Sciatic nerve (tissue), 2 donors: ENCODE data around the gene ITPKB. TPM values are rescaled to one million over a fixed set of nuclear protein-coding genes. Genes with fewer than 3 reads are reported as not detected.
"Not testable (repeated sequence)": the region's sequence is repeated elsewhere in the genome, so short reads cannot be mapped to it uniquely, and the experiment has no call there.

Experiments used
- ATAC-seq: fragments of 200-7000 bp; cut with Tn5 transposase; one replicate; pipeline ENCODE4 v1.9.1; 2020; ENCODE audit warnings: mild to moderate bottlenecking, moderate library complexity
- DNase-seq: peaks from one replicate; pipeline ENCODE4 v3.0.0-alpha.2; 2020; ENCODE audit warnings: low spot score
- intact Hi-C: fragments of 100-400 bp; cut with DNase I; formaldehyde crosslinking; loops from one replicate; pipeline ENCODE4 v1.14.2; 2022
- total RNA-seq: library from RNA; stranded (reverse); fragmentation: NEBNext Ultra II Directional; extraction: Animal tissue kit (Norgen Biotek cat#: 25700); gene quantifications from one replicate; pipeline ENCODE4 v1.2.1, GENCODE V29; 2021
- donor health status: DM: no; HTN: no; CAD: no.
- donor health status: DM: no; HTN: no; CAD: no.

ITPKB gene
- 81.2 TPM for total RNA-seq

GRCh38 chr1:226738995-226739695 lies at the start of gene ITPKB:
TSS of gene ITPKB (minus strand) at chr1:226739282. CDS start at chr1:226737458, 1,824 bp downstream.
- intact Hi-C loops: loop anchor here (5.0 kb wide), 1 partner anchor 87 kb away; no protein-coding TSS in a partner anchor
- DNase-seq: peak; percentile 79
- peak; percentile 82 for ATAC-seq

GRCh38 chr1:226787638-226788037 lies 48.6 kb upstream of the ITPKB start:
- no peak for ATAC-seq
- intact Hi-C loops: no loop called here
- no peak for DNase-seq

GRCh38 chr1:226787071-226787470 lies 48.0 kb upstream of the ITPKB start:
- DNase-seq: no peak
- ATAC-seq: peak; percentile 57
- intact Hi-C loops: no loop called here

- DNase-seq (no peak), ATAC-seq (no peak)
- intact Hi-C loops: no loop called here
These were observed 47.5 kb upstream of the ITPKB start for GRCh38 chr1:226786550-226786949.

GRCh38 chr1:226785805-226786204 lies 46.7 kb upstream of the ITPKB start:
- DNase-seq (no peak), ATAC-seq (no peak)
- intact Hi-C loops: no loop called here

- ATAC-seq: peak; percentile 33
- no peak for DNase-seq
- intact Hi-C loops: no loop called here
These were observed 45.3 kb upstream of the ITPKB start for GRCh38 chr1:226784081-226785049.

GRCh38 chr1:226782845-226783601 lies 43.9 kb upstream of the ITPKB start:
- intact Hi-C loops: no loop called here
- DNase-seq: no peak
- no peak for ATAC-seq

- DNase-seq (no peak), ATAC-seq (no peak)
- intact Hi-C loops: no loop called here
These were observed 43.0 kb upstream of the ITPKB start for GRCh38 chr1:226781937-226782609.

GRCh38 chr1:226779561-226779960 lies 40.5 kb upstream of the ITPKB start:
- DNase-seq: no peak
- intact Hi-C loops: no loop called here
- ATAC-seq: peak; percentile 17

GRCh38 chr1:226778657-226779058 lies 39.6 kb upstream of the ITPKB start:
- DNase-seq: no peak
- intact Hi-C loops: no loop called here
- ATAC-seq: peak; percentile 89

- DNase-seq: no peak
- intact Hi-C loops: no loop called here
- ATAC-seq: no peak
These were observed 37.9 kb upstream of the ITPKB start for GRCh38 chr1:226776975-226777374.

- ATAC-seq (no peak), DNase-seq (no peak)
- intact Hi-C loops: no loop called here
These were observed 37.0 kb upstream of the ITPKB start for GRCh38 chr1:226776066-226776465.

GRCh38 chr1:226772446-226773139 lies 33.5 kb upstream of the ITPKB start:
- no peak for ATAC-seq
- intact Hi-C loops: no loop called here

GRCh38 chr1:226767170-226767569 lies 28.1 kb upstream of the ITPKB start:
- DNase-seq, ATAC-seq, intact Hi-C loops: not testable (repeated sequence)

More at GRCh38 chr1:226772446-226773139, 33.5 kb upstream of the ITPKB start:
- DNase-seq: no peak

GRCh38 chr1:226766565-226766964 lies 27.5 kb upstream of the ITPKB start:
- intact Hi-C loops: no loop called here
- ATAC-seq: no peak
- no peak for DNase-seq

- intact Hi-C loops: no loop called here
- DNase-seq (no peak), ATAC-seq (no peak)
These were observed 25.5 kb upstream of the ITPKB start for GRCh38 chr1:226764533-226764932.

- DNase-seq: no peak
- ATAC-seq: no peak
- intact Hi-C loops: no loop called here
These were observed 24.8 kb upstream of the ITPKB start for GRCh38 chr1:226763905-226764264.
